ENCODE measurements around the gene DAGLA.

The DAGLA gene

GRCh38 chr11:61762223-61762615, 82.0 kb downstream of the DAGLA start:
- peaks cover 0 to 53% of the 10 kb centered on the region in 2 donors for H3K27me3 ChIP-seq
- H3K36me3 ChIP-seq = no peaks in the 10 kb centered on the region
- no peaks in the 10 kb centered on the region for H3K9me3 ChIP-seq
- H3K4me3 ChIP-seq = no peak overlapping the region
- H3K27ac ChIP-seq = no peak overlapping the region
- no peak for TF ChIP-seq CTCF (IDR thresholded peaks at IDR 0.05)
- intact Hi-C loops (cut with DNase I; ENCODE audit: low total_unique reads) = no loop called here
- DNase-seq = no peak
- no peaks in the 10 kb centered on the region for H3K4me1 ChIP-seq

- no peak for DNase-seq
- no peak for TF ChIP-seq CTCF (IDR thresholded peaks at IDR 0.05)
- Histone ChIP-seq H3K27me3 (peaks cover 0 to 48% of the 10 kb centered on the region in 2 donors), H3K27ac (no peak overlapping the region), H3K4me1 (no peaks in the 10 kb centered on the region), H3K9me3 (no peaks in the 10 kb centered on the region), H3K36me3 (no peaks in the 10 kb centered on the region), H3K4me3 (no peak overlapping the region)
- intact Hi-C loops (cut with DNase I; ENCODE audit: low total_unique reads) = no loop called here
Measured at GRCh38 chr11:61762798-61763197, 82.6 kb downstream of the DAGLA start.

GRCh38 chr11:61763930-61764605, 83.9 kb downstream of the DAGLA start:
- Histone ChIP-seq H3K4me1 (no peaks in the 10 kb centered on the region), H3K27me3 (peaks cover 0 to 47% of the 10 kb centered on the region in 2 donors), H3K4me3 (no peak overlapping the region), H3K36me3 (no peaks in the 10 kb centered on the region), H3K9me3 (no peaks in the 10 kb centered on the region), H3K27ac (no peak overlapping the region)
- no peak for TF ChIP-seq CTCF (IDR thresholded peaks at IDR 0.05)
- DNase-seq = no peak
- intact Hi-C loops (cut with DNase I; ENCODE audit: low total_unique reads) = no loop called here

- no peak overlapping the region for H3K27ac ChIP-seq
- DNase-seq = no peak
- H3K4me1 ChIP-seq = no peaks in the 10 kb centered on the region
- H3K4me3 ChIP-seq = no peak overlapping the region
- no peak for TF ChIP-seq CTCF (IDR thresholded peaks at IDR 0.05)
- peaks cover 0 to 53% of the 10 kb centered on the region in 2 donors for H3K27me3 ChIP-seq
- intact Hi-C loops (cut with DNase I; ENCODE audit: low total_unique reads) = no loop called here
- H3K36me3 ChIP-seq = no peaks in the 10 kb centered on the region
- no peaks in the 10 kb centered on the region for H3K9me3 ChIP-seq
Measured at GRCh38 chr11:61764606-61765260, 84.5 kb downstream of the DAGLA start.

- no peak overlapping the region for H3K27ac ChIP-seq
- H3K4me1 ChIP-seq = no peaks in the 10 kb centered on the region
- intact Hi-C loops (cut with DNase I; ENCODE audit: low total_unique reads) = no loop called here
Measured at GRCh38 chr11:61765550-61766253, 85.5 kb downstream of the DAGLA start.

More at GRCh38 chr11:61765550-61766253, 85.5 kb downstream of the DAGLA start:
- H3K27me3 ChIP-seq = peaks cover 0 to 46% of the 10 kb centered on the region in 2 donors
- H3K9me3 ChIP-seq = no peaks in the 10 kb centered on the region
- no peaks in the 10 kb centered on the region for H3K36me3 ChIP-seq
- no peak for TF ChIP-seq CTCF (IDR thresholded peaks at IDR 0.05)
- DNase-seq = no peak
- no peak overlapping the region for H3K4me3 ChIP-seq

Data from tibial artery (tissue), 4 donors.